CD4-positive, alpha-beta T cell treated with Interleukin-4 for 4 hours (primary cell): ENCODE measurements around the gene SERPINF2.
"Not testable (repeated sequence)": the region's sequence is repeated elsewhere in the genome, so short reads cannot be mapped to it uniquely, and the experiment has no call there.

Source experiments
- DNase-seq: peaks from one replicate; pipeline ENCODE4 v3.0.0-alpha.2; 2020

Gene SERPINF2

GRCh38 chr17:1716912-1717695 lies 25.6 kb upstream of the SERPINF2 start:
- DNase-seq = peak; percentile 93

GRCh38 chr17:1718362-1719165 lies 24.1 kb upstream of the SERPINF2 start:
- DNase-seq = no peak

DNA sequence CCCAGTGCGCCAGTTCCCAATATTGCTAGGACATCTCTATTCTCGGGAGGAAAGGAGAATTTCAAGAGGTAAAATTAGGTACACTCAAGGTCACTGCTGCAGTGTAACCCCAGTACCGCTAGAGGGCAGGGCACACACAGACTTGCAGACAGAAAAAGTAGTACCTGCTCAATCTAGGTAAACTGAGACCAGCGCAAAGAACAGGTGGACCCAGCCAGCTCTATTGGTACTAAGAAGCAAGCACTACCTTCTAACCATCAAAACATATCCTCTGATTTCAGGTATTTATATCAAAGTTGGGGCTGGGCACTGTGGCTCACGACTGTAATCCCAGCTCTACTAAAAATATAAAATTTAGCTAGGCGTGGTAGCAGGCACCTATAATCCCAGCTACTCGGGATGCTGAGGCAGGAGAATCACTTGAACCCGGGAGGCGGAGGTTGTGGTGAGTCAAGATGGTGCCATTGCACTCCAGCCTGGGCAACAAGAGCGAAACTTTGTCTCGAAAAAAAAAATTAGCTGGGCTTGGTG lies 21.8 kb upstream of the SERPINF2 start:
- DNase-seq = peak; percentile 72

GRCh38 chr17:1722022-1722421 lies 20.6 kb upstream of the SERPINF2 start:
- not testable (repeated sequence) for DNase-seq

GRCh38 chr17:1724351-1724868 lies 18.3 kb upstream of the SERPINF2 start, which contains the start of gene WDR81:
TSS of gene WDR81 (plus strand) at chr17:1724704. CDS start at chr17:1724960, 256 bp downstream.
- DNase-seq = peak; percentile 80

DNA sequence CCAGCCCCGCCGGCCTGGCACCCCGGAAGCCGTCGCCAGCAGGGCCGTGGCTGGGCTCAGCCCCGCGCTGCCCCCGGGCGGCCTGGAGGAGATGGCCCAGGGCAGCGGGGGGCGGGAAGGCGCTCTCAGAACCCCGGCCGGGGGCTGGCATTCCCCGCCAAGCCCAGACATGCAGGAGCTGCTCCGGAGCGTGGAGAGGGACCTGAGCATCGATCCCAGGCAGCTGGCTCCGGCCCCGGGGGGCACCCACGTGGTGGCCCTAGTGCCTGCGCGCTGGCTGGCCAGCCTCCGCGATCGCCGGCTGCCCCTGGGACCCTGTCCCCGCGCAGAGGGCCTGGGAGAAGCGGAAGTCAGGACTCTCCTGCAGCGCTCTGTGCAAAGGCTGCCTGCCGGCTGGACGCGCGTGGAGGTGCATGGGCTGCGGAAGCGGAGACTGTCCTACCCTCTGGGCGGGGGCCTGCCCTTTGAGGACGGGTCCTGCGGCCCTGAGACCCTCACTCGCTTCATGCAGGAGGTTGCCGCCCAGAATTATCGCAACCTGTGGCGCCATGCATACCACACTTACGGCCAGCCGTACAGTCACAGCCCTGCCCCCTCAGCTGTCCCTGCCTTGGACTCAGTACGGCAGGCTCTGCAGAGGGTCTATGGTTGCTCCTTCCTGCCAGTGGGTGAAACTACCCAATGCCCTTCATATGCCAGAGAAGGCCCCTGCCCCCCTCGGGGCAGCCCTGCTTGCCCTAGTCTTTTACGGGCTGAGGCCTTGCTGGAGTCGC lies 17.6 kb upstream of the SERPINF2 start:
- no peak for DNase-seq

DNA sequence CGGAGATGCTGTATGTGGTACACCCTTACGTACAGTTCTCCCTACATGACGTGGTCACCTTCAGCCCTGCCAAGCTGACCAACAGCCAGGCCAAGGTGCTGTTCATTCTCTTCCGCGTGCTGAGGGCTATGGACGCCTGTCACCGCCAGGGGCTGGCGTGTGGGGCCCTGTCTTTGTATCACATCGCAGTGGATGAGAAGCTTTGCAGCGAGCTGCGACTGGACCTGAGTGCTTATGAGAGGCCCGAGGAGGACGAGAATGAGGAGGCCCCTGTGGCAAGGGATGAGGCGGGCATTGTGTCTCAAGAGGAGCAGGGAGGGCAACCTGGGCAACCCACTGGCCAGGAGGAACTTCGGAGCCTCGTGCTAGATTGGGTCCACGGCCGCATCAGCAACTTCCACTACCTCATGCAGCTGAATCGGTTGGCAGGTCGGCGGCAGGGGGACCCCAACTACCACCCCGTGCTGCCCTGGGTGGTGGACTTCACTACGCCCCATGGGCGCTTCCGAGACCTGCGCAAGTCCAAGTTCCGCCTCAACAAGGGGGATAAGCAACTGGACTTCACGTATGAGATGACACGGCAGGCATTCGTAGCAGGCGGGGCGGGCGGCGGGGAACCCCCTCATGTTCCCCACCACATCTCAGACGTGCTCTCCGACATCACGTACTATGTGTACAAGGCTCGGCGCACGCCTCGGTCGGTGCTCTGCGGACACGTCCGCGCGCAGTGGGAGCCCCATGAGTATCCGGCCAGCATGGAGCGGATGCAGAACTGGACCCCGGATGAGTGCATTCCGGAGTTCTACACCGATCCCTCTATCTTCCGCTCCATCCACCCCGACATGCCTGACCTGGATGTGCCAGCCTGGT lies 16.8 kb upstream of the SERPINF2 start:
- DNase-seq = no peak

DNA sequence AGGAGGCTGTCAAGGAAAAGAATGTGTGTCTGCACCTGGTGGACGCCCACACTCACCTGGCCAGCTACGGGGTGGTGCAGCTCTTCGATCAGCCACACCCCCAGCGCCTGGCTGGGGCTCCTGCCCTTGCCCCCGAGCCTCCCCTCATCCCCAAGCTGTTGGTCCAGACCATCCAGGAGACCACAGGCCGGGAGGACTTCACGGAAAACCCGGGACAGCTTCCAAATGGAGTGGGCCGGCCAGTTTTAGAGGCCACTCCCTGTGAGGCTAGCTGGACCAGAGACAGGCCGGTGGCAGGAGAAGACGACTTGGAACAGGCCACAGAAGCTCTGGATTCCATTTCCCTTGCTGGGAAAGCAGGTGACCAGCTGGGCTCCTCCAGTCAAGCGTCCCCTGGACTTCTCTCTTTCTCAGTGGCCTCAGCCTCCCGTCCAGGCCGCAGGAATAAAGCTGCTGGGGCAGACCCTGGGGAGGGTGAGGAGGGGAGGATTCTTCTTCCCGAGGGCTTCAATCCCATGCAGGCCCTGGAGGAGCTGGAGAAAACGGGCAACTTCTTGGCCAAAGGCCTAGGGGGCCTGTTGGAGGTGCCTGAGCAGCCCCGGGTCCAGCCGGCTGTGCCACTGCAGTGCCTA lies 15.9 kb upstream of the SERPINF2 start:
- DNase-seq = no peak

DNA sequence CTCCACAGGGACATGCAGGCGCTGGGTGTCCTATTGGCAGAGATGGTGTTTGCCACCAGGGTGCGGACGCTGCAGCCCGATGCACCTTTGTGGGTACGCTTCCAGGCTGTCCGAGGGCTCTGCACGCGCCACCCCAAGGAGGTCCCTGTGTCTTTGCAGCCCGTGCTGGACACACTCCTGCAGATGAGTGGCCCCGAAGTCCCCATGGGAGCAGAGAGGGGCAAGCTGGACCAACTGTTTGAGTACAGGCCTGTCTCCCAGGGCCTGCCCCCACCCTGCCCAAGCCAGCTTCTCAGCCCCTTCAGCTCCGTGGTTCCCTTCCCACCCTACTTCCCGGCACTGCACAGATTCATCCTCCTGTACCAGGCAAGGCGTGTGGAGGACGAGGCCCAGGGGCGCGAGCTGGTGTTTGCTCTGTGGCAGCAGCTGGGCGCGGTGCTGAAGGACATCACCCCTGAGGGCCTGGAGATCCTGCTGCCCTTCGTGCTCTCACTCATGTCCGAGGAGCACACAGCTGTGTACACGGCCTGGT lies 15.3 kb upstream of the SERPINF2 start:
- no peak for DNase-seq

- DNase-seq = no peak
These were observed 14.6 kb upstream of the SERPINF2 start for GRCh38 chr17:1727876-1728630.

GRCh38 chr17:1729966-1730325 lies 12.7 kb upstream of the SERPINF2 start:
- no peak for DNase-seq

DNA sequence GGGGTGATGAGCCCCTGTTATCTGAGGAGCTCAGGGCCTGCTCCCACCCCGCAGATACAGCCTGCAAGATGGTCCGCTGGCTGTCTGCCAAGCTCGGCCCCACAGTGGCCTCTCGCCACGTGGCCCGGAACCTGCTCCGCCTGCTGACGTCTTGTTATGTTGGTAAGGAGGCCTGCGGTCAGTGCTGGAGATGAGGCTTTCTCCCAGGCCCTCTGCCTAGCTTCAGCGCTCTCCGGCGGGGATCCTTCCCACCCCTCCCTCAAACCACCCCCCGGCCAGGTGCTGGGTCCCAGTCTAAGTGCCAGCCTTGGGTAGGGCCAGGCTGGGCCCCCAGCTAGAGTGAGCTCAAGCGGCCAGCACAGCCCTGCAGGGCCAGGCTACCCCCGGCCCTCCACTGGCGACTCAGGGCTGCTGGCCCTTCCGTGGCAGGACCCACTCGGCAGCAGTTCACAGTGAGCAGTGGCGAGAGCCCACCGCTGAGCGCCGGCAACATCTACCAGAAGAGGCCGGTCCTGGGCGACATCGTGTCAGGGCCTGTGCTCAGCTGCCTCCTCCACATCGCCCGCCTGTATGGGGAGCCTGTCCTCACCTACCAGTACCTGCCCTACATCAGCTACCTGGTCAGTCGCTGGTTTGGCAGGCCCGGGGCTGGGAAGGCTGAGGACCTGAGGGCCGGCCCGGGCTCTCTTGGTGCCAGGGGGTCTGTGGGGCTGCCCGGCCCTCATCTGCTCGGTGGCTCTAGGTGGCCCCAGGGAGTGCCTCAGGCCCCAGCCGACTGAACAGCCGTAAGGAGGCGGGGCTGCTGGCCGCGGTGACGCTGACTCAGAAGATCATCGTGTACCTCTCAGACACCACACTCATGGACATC lies 12.1 kb upstream of the SERPINF2 start:
- DNase-seq = no peak

DNA sequence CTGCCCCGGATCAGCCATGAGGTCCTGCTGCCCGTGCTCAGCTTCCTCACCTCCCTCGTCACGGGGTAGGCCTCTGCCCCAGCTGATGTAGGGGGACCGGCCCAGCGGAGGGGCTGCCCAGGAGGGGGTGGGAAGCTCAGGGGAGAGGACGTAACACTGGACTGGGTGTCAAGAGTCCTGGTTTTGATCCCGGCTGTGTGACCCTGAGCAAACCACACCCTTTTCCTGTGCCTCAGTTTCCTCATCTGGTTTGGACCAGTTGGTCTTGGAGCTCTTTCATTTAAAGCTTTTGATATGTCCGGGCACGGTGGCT lies 11.5 kb upstream of the SERPINF2 start:
- no peak for DNase-seq

DNA sequence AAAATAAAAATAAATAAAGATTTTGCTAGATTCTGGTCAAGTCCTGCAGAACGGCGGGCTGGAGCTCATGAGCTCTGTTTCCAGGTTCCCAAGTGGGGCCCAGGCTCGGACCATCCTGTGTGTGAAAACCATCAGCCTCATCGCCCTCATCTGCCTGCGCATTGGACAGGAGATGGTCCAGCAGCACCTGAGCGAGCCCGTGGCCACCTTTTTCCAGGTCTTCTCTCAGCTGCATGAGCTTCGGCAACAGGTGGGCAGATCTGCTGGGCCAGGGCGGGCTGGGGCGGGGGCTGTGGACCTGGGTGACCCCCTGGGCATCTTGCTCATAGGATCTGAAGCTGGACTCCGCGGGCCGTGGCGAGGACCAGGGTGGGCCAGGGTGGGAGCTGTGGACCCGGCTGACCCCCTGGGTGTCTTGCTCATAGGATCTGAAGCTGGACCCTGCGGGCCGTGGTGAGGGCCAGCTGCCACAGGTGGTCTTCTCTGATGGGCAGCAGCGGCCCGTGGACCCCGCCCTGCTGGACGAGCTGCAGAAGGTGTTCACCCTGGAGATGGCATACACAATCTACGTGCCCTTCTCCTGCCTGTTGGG lies 10.3 kb upstream of the SERPINF2 start:
- no peak for DNase-seq

DNA sequence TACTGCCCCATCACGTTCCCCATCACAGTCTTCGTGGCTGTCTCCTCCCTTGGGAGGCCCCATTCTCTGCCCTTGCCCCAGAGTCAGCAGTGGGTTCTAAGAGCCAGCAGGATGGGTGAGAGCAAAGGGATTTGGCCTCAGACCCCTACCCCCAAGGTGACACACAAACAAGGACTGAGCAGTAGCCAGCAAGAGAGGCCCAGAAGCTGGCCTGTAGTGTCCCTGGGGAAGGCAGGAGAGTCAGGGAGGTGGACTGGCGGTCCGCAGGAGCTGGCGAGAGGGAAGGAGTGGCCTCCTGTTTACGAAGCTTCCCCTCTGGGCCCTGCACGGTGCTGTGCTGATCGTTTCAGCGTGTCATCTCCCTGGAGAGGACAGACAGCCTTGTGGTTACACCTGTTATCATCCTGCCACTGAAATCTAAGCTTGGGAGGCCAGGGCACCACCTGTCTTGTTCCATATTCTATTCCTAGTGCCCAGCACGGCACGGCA lies 9.8 kb upstream of the SERPINF2 start:
- no peak for DNase-seq

DNA sequence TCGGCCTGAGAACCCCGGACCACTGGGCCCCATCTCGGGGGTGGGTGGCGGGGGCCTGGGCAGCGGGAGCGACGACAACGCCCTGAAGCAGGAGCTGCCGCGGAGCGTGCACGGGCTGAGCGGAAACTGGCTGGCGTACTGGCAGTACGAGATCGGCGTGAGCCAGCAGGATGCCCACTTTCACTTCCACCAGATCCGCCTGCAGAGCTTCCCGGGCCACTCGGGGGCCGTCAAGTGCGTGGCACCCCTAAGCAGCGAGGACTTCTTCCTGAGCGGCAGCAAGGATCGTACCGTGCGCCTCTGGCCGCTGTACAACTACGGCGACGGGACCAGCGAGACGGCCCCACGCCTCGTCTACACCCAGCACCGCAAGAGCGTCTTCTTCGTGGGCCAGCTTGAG lies 8.9 kb upstream of the SERPINF2 start:
- DNase-seq = no peak

DNA sequence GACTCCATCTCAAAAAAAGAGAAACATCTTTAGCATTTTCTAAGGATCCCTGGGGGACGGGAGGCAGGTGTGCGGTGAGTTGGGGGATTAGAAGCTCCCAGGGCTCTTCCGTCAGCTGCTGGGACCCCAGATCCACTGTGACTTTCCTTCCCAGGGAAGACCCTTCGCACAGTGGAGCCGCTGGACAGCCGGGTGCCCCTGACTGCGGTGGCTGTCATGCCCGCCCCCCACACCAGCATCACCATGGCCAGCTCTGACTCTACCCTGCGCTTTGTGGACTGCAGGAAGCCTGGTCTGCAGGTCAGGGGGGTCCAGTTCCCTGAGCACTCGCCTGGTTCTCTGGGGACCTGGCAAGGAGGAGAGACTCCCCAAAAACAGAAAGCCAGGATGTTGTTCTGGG lies 7.3 kb upstream of the SERPINF2 start:
- no peak for DNase-seq

DNA sequence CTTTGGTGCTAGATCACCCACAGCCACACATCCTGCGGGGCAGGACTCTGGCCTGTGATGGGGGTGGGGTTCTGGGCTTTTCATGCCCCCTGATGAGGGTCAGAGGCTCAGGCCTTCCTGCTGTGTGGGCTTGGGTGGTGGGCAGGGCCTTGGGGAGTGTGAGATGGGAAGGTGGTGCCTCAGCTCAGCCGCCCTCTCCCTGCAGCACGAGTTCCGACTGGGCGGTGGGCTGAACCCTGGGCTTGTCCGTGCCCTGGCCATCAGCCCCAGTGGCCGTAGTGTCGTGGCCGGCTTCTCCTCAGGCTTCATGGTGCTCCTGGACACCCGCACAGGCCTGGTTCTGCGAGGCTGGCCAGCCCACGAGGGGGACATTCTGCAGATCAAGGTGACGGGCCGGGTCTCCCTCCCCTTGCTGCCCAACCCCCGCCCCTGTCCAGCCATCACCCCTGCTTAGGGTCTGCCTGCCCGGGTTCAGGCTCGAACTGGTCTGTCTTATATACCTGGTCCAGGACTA lies 6.8 kb upstream of the SERPINF2 start:
- DNase-seq = no peak
